ENCODE data around the gene MYO3B.

Gene MYO3B

GRCh38 chr2:170292415-170292814 lies 114.5 kb downstream of the MYO3B start:
- no peak for TF ChIP-seq CTCF (IDR thresholded peaks at IDR 0.05; ENCODE audit: low read depth, low read length)
- DNase-seq (ENCODE audit: low read depth in 2 of 2): no peak
- H3K4me3 ChIP-seq (replicated peaks in 1 of 2; ENCODE audit: low read depth in 2 of 2, low read length in 2 of 2): no peak overlapping the region

GRCh38 chr2:170297496-170297895 lies 119.5 kb downstream of the MYO3B start:
- no peak for TF ChIP-seq CTCF (IDR thresholded peaks at IDR 0.05; ENCODE audit: low read depth, low read length)
- DNase-seq (ENCODE audit: low read depth in 2 of 2): no peak
- no peak overlapping the region for H3K4me3 ChIP-seq (replicated peaks in 1 of 2; ENCODE audit: low read depth in 2 of 2, low read length in 2 of 2)

GRCh38 chr2:170298115-170298514 lies 120.2 kb downstream of the MYO3B start:
- H3K4me3 ChIP-seq (replicated peaks in 1 of 2; ENCODE audit: low read depth in 2 of 2, low read length in 2 of 2): no peak overlapping the region
- TF ChIP-seq CTCF (IDR thresholded peaks at IDR 0.05; ENCODE audit: low read depth, low read length): no peak
- DNase-seq (ENCODE audit: low read depth in 2 of 2): peak in 1 of 2 donors; percentile 12

- TF ChIP-seq CTCF (IDR thresholded peaks at IDR 0.05; ENCODE audit: low read depth, low read length): no peak
- no peak overlapping the region for H3K4me3 ChIP-seq (replicated peaks in 1 of 2; ENCODE audit: low read depth in 2 of 2, low read length in 2 of 2)
- no peak for DNase-seq (ENCODE audit: low read depth in 2 of 2)
These were observed 121.0 kb downstream of the MYO3B start for GRCh38 chr2:170298861-170299429.

- H3K4me3 ChIP-seq (replicated peaks in 1 of 2; ENCODE audit: low read depth in 2 of 2, low read length in 2 of 2): no peak overlapping the region
- TF ChIP-seq CTCF (IDR thresholded peaks at IDR 0.05; ENCODE audit: low read depth, low read length): no peak
- no peak for DNase-seq (ENCODE audit: low read depth in 2 of 2)
These were observed 123.0 kb downstream of the MYO3B start for GRCh38 chr2:170300993-170301392.

GRCh38 chr2:170301626-170302025 lies 123.7 kb downstream of the MYO3B start:
- no peak for DNase-seq (ENCODE audit: low read depth in 2 of 2)
- H3K4me3 ChIP-seq (replicated peaks in 1 of 2; ENCODE audit: low read depth in 2 of 2, low read length in 2 of 2): no peak overlapping the region
- TF ChIP-seq CTCF (IDR thresholded peaks at IDR 0.05; ENCODE audit: low read depth, low read length): no peak

- TF ChIP-seq CTCF (IDR thresholded peaks at IDR 0.05; ENCODE audit: low read depth, low read length): no peak
- H3K4me3 ChIP-seq (replicated peaks in 1 of 2; ENCODE audit: low read depth in 2 of 2, low read length in 2 of 2): no peak overlapping the region
- DNase-seq (ENCODE audit: low read depth in 2 of 2): no peak
These were observed 127.8 kb downstream of the MYO3B start for GRCh38 chr2:170305711-170306110.

All from cardiac fibroblast (primary cell).